HG03095 (cell line): ENCODE results near the gene FCF1.

ENCODE experiments used
- ATAC-seq: cut with Tn5 transposase; IDR thresholded peaks from one replicate; pipeline ENCODE4 v1.9.1; 2021; ENCODE audit warnings: moderate library complexity; ENCODE audit not compliant: unreplicated experiment

The FCF1 gene

GRCh38 chr14:74712499-74713394 lies at the start of gene FCF1, which contains the start of gene AREL1:
FCF1 (plus strand) TSS chr14:74713144; CDS start chr14:74713198, 54 bp downstream.
AREL1 (minus strand) TSS chr14:74713080; CDS start chr14:74685615, 27,465 bp downstream.
- peak; percentile 91 for ATAC-seq

DNA sequence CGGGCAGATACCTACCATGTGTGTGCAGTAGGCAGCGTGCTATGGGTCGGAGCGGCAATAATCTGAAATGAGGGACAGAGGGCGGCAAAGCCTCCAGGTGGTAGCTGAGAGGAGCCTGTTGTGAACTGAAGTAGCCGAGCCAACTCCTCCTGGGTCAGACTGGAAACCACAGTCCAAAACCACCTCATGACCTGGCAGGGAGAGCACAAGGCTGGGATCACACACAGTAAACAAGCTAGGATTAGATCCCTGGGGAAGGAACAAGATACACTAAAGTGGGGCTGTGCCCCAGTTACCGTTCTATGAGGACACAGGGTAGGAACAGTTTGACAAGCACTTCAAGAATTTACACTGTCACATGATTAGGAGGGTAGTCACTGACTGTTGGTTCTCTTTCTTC lies 49.1 kb upstream of the FCF1 start:
- ATAC-seq = no peak

GRCh38 chr14:74664717-74665116 lies 48.2 kb upstream of the FCF1 start:
- ATAC-seq = no peak

GRCh38 chr14:74667758-74668157 lies 45.2 kb upstream of the FCF1 start:
- ATAC-seq = no peak

- no peak for ATAC-seq
These were observed 43.7 kb upstream of the FCF1 start for GRCh38 chr14:74669256-74669655.

- ATAC-seq = no peak
These were observed 43.1 kb upstream of the FCF1 start for GRCh38 chr14:74669846-74670245.

GRCh38 chr14:74670726-74671411 lies 42.1 kb upstream of the FCF1 start:
- ATAC-seq = no peak

DNA sequence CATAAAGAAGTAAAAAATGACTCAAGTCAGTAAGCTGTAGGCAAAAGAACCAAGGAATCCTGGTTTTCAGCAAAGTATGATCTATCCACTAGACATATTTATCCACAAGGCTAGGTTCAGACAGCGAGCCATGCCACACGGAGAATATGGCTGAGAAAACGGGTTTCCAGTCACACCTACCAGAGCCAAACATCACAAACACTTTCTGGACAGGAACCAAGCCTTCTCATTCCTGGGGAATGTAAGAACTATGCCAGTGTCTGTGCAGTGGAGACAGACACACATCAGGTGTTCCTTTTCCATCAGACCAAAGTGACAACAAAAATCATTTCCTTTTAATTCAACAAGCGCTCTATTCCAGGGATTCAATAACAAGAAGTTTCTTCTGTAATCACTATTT lies 41.2 kb upstream of the FCF1 start:
- no peak for ATAC-seq

DNA sequence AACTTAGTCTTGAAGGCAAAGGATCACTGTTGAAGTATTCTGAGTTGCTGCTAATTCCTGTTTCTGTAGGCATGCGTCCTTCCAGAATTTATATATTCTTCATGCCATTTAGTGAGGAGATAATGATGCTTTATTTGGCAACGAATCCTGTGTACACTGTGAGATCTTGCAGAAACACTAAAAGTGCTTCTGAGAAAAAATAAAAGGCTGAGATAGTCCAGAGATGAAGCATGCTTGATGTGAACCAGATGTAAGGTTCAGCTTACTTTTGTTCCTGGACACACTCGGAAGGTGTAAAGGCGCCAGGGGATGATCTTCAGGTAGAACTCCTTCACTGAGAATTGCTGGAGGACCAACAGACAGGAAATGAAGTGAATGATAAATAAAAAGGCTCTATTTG lies 39.2 kb upstream of the FCF1 start:
- no peak for ATAC-seq

DNA sequence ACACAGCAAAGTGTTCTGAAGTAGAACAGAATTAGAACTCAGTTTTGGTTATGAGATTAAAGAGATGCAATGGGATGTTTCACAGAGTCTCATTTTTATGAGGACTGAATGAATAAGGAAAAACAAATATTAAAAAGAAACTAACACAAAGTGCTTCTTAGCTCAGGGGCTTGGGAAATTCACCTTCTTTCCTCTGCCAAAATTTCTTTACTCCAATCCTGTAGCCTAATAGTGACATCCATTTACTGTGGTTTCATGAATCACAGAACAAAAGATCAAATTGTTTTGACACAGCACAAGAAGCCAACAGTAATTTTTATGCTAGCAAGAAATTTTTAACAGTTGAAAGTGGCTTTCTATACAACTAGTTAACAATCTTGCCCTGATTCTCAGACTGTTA lies 37.7 kb upstream of the FCF1 start:
- ATAC-seq = no peak

GRCh38 chr14:74682169-74682952 lies 30.6 kb upstream of the FCF1 start:
- no peak for ATAC-seq

DNA sequence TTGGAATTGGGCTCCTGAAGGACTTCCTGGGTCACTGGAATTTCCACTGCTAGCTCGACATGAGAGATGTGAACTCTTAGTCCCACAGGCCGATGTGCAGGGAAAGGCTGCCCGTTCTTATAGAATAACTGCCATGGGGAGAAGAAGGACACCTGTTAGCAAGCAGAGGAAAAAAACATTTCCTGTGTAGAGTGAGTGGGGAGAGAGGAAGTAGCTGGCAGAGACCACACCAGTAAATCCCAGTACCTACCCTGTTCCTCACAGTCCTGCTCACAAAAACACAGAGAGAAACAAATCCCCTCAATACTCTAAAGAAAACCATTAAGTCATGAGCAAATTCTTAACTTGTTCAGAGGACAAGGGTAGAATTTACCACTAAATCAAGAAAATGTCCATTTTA lies 29.5 kb upstream of the FCF1 start:
- no peak for ATAC-seq

- peak; percentile 60 for ATAC-seq
These were observed 28.5 kb upstream of the FCF1 start for GRCh38 chr14:74684434-74684833.

DNA sequence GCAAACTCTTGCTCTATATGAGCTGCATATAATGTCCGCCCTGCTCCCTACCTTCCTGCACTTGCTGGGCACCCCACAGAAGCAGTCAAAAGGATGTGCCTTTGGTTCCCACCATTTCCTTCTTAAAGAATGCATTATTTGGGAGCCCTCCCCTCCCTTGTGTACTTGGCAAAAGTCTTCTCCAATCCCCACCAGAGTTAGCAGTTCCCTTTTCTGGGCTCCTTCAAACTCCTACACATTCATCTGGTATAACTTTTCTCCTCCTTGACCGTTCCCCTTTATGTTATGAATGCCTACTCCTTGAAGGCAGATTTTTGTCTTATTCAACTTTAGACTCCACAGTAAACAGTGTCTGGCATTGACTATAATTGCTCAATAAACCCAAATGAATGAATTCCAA lies 27.9 kb upstream of the FCF1 start:
- no peak for ATAC-seq

DNA sequence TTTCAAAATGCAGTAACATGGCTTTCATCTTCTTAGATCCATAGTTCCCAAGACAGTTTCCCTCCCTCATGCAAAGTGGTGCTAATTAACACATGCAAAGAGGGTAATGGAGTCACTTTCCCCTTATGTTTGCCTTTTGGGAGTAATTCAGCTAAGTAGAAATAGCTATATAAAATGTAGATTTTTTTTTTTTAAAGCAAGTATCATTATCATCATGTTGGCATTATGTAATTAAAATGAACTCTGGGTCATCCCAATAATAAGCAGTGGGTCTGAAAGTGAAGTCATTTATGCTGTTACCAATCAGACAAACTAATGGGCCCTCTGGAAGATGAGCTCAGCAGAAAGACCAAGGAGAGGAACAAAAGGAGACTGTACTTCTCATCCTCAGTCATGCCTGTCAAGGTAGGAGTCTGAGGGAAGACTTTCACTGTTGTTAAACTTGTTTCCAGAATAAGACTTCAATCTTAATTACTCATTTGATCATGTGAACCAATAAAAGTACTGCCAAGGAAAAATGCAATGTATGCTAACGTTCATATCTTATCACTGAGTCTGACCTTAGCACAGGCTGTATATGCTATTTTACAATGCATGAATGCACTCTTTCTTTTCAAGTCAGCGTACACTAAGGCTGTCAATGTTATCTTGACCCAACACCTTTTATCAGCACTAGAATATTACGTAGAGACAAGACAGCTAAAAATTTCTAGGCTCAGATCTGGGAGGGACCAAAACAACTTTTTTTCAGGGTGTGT lies 26.8 kb upstream of the FCF1 start:
- ATAC-seq = no peak

DNA sequence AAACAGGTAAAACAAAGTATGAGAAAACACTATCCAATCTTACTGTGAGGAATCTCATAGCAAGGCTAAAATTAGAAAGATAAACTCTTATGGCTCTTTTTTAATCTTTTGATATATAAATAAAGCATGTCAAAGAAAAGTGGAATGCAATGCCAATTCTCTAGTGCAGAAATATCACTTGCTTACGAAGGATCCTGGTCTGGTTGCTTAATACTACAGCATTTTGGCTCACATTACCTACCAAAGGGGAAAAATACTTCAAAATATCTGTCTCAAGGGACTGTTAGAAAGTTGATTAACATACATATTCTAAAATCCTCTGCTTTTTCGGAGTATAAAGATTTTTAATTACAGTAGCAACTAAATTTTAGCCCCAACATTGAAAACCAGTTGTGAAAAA lies 21.5 kb upstream of the FCF1 start:
- no peak for ATAC-seq

- no peak for ATAC-seq
These were observed 19.8 kb upstream of the FCF1 start for GRCh38 chr14:74693191-74693590.

- ATAC-seq = no peak
These were observed 17.5 kb upstream of the FCF1 start for GRCh38 chr14:74695406-74695805.

DNA sequence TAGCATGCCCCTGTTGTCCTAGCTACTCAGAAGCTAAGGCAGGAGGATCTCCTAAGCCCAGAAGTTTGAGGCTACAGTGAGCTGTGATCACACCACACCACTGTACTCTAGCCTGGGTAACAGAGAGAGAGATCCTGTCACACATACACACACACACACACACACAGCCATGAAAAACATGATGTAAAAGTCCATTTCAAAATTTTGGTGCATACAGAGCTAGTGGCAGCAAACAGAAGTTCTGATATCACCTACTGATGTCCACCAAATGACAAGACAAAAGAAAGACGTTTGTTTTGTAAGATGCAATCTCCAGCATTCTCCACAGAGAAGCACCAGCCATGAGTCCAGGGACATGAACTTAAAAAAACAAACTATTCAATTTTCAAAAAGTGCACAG lies 15.9 kb upstream of the FCF1 start:
- no peak for ATAC-seq

- no peak for ATAC-seq
These were observed 15.4 kb upstream of the FCF1 start for GRCh38 chr14:74697543-74697942.

- no peak for ATAC-seq
These were observed 15.0 kb upstream of the FCF1 start for GRCh38 chr14:74697976-74698375.
